ENCODE results near the gene BTBD19. TPM values are rescaled to one million over a fixed set of nuclear protein-coding genes. Genes with fewer than 3 reads are reported as not detected.
A peak's percentile ranks its signal among the peaks of the same experiment; 100 is the strongest.

BTBD19 gene
- total and polyA plus RNA-seq, 9 of the 15 experiments (the other 6 are each of a cell fraction or from before 2014, with no cell fraction given), result 0.22 to 2.0 (median 0.95) TPM

DNA sequence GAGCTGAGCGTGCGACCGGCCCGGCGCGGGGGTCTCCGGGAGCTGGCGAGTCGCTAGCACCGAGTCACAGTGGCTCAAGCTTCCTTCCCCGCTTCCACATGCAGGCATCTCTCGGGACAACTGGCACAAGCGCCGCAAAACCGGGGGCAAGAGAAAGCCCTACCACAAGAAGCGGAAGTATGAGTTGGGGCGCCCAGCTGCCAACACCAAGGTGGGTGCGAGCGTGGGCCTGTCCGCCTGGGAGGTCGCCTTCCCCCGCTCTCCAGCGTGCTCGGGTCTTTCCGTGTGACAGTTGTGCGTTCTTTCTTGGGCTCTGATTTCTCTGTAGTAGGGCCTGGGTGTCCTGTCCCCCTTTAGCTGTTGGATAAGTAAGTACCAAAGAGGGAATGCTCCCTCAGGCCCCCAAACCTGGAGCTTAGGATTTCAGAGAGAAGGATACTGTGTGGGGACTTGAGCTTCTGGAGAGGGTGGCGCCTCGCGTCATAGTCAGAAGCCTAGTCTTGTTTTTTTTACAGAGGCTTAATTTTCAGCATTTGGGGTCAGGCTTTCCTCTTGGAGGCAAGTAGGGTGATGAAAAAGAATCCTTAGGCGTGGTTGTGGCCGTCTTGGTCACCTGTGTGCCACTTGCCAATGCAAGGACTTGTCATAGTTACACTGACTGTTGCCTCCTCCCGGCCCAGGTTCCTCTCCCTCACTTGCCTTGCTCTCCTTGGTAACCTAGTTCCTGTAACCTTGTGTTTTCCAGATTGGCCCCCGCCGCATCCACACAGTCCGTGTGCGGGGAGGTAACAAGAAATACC, 32.2 kb upstream of the BTBD19 start (continued):
- TF ChIP-seq FIP1L1 (IDR thresholded peaks at IDR 0.05; ENCODE audit: low read depth, low read length, poor library complexity, severe bottlenecking), result peak; percentile 81
- peak; percentile 97 for TF ChIP-seq CHD1 (IDR thresholded peaks at IDR 0.05; ENCODE audit: low read length)
- no peak for TF ChIP-seq ZNF280B (CRISPR knock-in tag; IDR thresholded peaks at IDR 0.05)
- TF ChIP-seq SNIP1 (IDR thresholded peaks at IDR 0.05; ENCODE audit: low read depth), result no peak
- no peak for TF ChIP-seq TCF7 (IDR thresholded peaks at IDR 0.05; ENCODE audit: borderline replicate concordance)
- no peak for TF ChIP-seq RERE (CRISPR knock-in tag; IDR thresholded peaks at IDR 0.05; ENCODE audit: borderline replicate concordance)
- TF ChIP-seq NR2C2 (CRISPR knock-in tag; IDR thresholded peaks at IDR 0.05), result peak; percentile 18; the same call in 1 of the 2 replicates
- TF ChIP-seq NR2C2 (tag; IDR thresholded peaks at IDR 0.05), result no peak
- 0 out of 2 replicates have a peak, but pooled peaks have one; percentile 39 for TF ChIP-seq ZNF212 (CRISPR knock-in tag; IDR thresholded peaks at IDR 0.05)
- no peak; the same call in 1 of the 2 replicates for TF ChIP-seq E2F1 (CRISPR knock-in tag; IDR thresholded peaks at IDR 0.05)
- TF ChIP-seq, protein P1, sequence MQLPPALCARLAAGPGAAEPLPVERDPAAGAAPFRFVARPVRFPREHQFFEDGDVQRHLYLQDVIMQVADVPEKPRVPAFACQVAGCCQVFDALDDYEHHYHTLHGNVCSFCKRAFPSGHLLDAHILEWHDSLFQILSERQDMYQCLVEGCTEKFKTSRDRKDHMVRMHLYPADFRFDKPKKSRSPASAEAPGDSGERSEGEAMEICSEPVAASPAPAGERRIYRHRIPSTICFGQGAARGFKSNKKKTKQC (CRISPR knock-in tag; IDR thresholded peaks at IDR 0.05), result 0 out of 2 replicates have a peak, but pooled peaks have one; percentile 0
- no peak for TF ChIP-seq BHLHE40 (IDR thresholded peaks at IDR 0.05; ENCODE audit: low read length)
- TF ChIP-seq, protein P2, sequence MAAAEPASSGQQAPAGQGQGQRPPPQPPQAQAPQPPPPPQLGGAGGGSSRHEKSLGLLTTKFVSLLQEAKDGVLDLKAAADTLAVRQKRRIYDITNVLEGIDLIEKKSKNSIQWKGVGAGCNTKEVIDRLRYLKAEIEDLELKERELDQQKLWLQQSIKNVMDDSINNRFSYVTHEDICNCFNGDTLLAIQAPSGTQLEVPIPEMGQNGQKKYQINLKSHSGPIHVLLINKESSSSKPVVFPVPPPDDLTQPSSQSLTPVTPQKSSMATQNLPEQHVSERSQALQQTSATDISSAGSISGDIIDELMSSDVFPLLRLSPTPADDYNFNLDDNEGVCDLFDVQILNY (CRISPR knock-in tag; IDR thresholded peaks at IDR 0.05), result peak; percentile 52; the same call in 1 of the 2 replicates
- TF ChIP-seq HNRNPUL1 (IDR thresholded peaks at IDR 0.05; ENCODE audit: low read length), result 0 out of 2 replicates have a peak, but pooled peaks have one; percentile 72
- TF ChIP-seq WHSC1 (IDR thresholded peaks at IDR 0.05; ENCODE audit: low read length), result no peak
- TF ChIP-seq NRF1 (conservative IDR thresholded peaks at IDR 0.05 in 1 of 2, IDR thresholded peaks at IDR 0.05 in 1 of 2), result no peak

Measured in K562 (cell line).